HCT116 (cell line): ENCODE results near the gene CD248. TPM values are rescaled to one million over a fixed set of nuclear protein-coding genes. Genes with fewer than 3 reads are reported as not detected.

Experiments used
- ATAC-seq: fragments of 200-7000 bp; cut with Tn5 transposase; 2 replicates; pipeline ENCODE4 v1.9.1; 2020; ENCODE audit warnings: mild to moderate bottlenecking, moderate library complexity
- BruUV-seq: library from RNA; stranded (reverse); fragments of 400-500 nt; replicated peaks from 2 replicates; lab custom pipeline; 2021; lab: Mats Ljungman, UMichigan
- CTCF ChIA-PET: fragments of 300-600 bp; sonication (Branson Sonifier 250); formaldehyde crosslinking; loops from one replicate; lab custom pipeline; 2021; ENCODE audit warnings: antibody characterized with exemption; lab: Charles Lee
- POLR2A ChIA-PET: fragments of 300-600, 350-600 bp; sonication (Branson Sonifier 250); formaldehyde crosslinking; loops from one replicate; lab custom pipeline; 2021; ENCODE audit warnings: antibody characterized with exemption; lab: Charles Lee
- RAD21 ChIA-PET, 2 experiments: fragments of 300-600 bp; sonication (Branson Sonifier 250); formaldehyde crosslinking; loops; one replicate each; lab custom pipeline; 2023; ENCODE audit warnings: low total read pairs in 2 of 2; ENCODE audit not compliant: uncharacterized antibody in 2 of 2, unreplicated experiment in 2 of 2, low non-redundant PET in 1 of 2; lab: Charles Lee
- DNase-seq: peaks from one replicate; pipeline ENCODE4 v3.0.0-alpha.2; 2010; ENCODE audit warnings: low read depth, low spot score
- H2AFZ ChIP-seq: fragments of 200-600 bp; shearing (Covaris generic), sonication (generic); 2 replicates; pipeline ENCODE4 v1.6.1; 2017; ENCODE audit warnings: low read depth, mixed run types, mixed read lengths, antibody characterized with exemption, low read length; ENCODE audit not compliant: poor library complexity, severe bottlenecking
- H3K27ac ChIP-seq: 2 replicates; pipeline ENCODE4 v1.5.1; 2012; ENCODE audit warnings: low read depth, low read length
- H3K27me3 ChIP-seq: fragments of 200-600 bp; sonication (generic); 2 replicates; pipeline ENCODE4 v1.6.1; 2016; ENCODE audit warnings: mixed run types, low read length, mixed read lengths; ENCODE audit not compliant: insufficient read depth
- H3K36me3 ChIP-seq, 2 experiments: fragments of 200-500 bp in 1 of 2; fragments of 200-600 bp in 1 of 2; sonication (Bioruptor generic) in 1 of 2; sonication (generic) in 1 of 2; 2 replicates each; pipeline versions ENCODE4 v1.5.1 to v1.6.1; 2014 to 2016; ENCODE audit warnings: low read length in 2 of 2, inconsistent platforms in 1 of 2, mixed read lengths in 1 of 2, mixed run types in 1 of 2; ENCODE audit not compliant: insufficient read depth in 2 of 2, control insufficient read depth in 1 of 2
- H3K4me1 ChIP-seq, 2 experiments: fragments of 200-600 bp in 1 of 2; sonication (generic) in 1 of 2; 2 replicates each; pipeline versions ENCODE4 v1.5.1 to v1.6.1; 2012 to 2017; ENCODE audit warnings: low read length in 2 of 2, inconsistent platforms in 1 of 2, mild to moderate bottlenecking in 1 of 2, mixed read lengths in 1 of 2, mixed run types in 1 of 2, moderate library complexity in 1 of 2; ENCODE audit not compliant: insufficient read depth in 2 of 2, control insufficient read depth in 1 of 2
- H3K4me2 ChIP-seq: fragments of 200-600 bp; sonication (generic); 2 replicates; pipeline ENCODE4 v1.6.1; 2017; ENCODE audit warnings: mixed run types, low read length, mixed read lengths
- H3K4me3 ChIP-seq, 2 experiments: fragments of 200-600 bp in 1 of 2; sonication (generic) in 1 of 2; replicated peaks in 1 of 2; 2 replicates each; pipeline ENCODE4 v1.5.1; 2011 to 2016; ENCODE audit warnings: low read length in 2 of 2, control low read depth in 1 of 2, low read depth in 1 of 2, mild to moderate bottlenecking in 1 of 2, mixed read lengths in 1 of 2, mixed run types in 1 of 2
- H3K79me2 ChIP-seq: fragments of 200-600 bp; sonication (generic); 2 replicates; pipeline ENCODE4 v1.6.1; 2017; ENCODE audit warnings: mild to moderate bottlenecking, mixed run types, low read length, moderate library complexity, mixed read lengths; ENCODE audit not compliant: insufficient read depth
- H3K9ac ChIP-seq: fragments of 200-600 bp; sonication (generic); 2 replicates; pipeline ENCODE4 v1.6.1; 2016; ENCODE audit warnings: low read length, mixed read lengths
- H3K9me2 ChIP-seq: fragments of 200-600 bp; sonication (generic), shearing (Covaris generic); 2 replicates; pipeline ENCODE4 v1.6.1; 2017; ENCODE audit warnings: mixed run types, mild to moderate bottlenecking, moderate library complexity; ENCODE audit not compliant: insufficient read depth
- H3K9me3 ChIP-seq, 2 experiments: fragments of 200-500 bp in 1 of 2; fragments of 200-600 bp in 1 of 2; sonication (Bioruptor generic) in 1 of 2; sonication (generic) in 1 of 2; 2 replicates each; pipeline ENCODE4 v1.6.1; 2014 to 2017; ENCODE audit warnings: low read length in 2 of 2, mixed read lengths in 2 of 2, inconsistent platforms in 1 of 2, low read depth in 1 of 2, mild to moderate bottlenecking in 1 of 2, mixed run types in 1 of 2, moderate library complexity in 1 of 2; ENCODE audit not compliant: control insufficient read depth in 1 of 2, insufficient read depth in 1 of 2
- H4K20me1 ChIP-seq: fragments of 200-600 bp; sonication (generic), shearing (Covaris generic); 2 replicates; pipeline ENCODE4 v1.6.1; 2017; ENCODE audit warnings: mixed run types, mild to moderate bottlenecking, moderate library complexity; ENCODE audit not compliant: insufficient read depth
- CTCF ChIP-seq, 3 experiments: fragments of 200-600 bp in 1 of 3; sonication (generic) in 1 of 3; IDR thresholded peaks in 2 of 3; conservative IDR thresholded peaks in 1 of 3; 2 replicates each; pipeline ENCODE4 v1.5.1; 2012 to 2017; ENCODE audit warnings: low read depth in 2 of 3, low read length in 2 of 3, antibody characterized with exemption in 1 of 3, borderline replicate concordance in 1 of 3, control low read depth in 1 of 3, mild to moderate bottlenecking in 1 of 3, mixed read lengths in 1 of 3, mixed run types in 1 of 3, moderate library complexity in 1 of 3; ENCODE audit not compliant: insufficient read depth in 1 of 3
- ELF1 ChIP-seq: IDR thresholded peaks from 2 replicates; pipeline ENCODE4 v1.6.1; 2012; ENCODE audit warnings: low read depth, borderline replicate concordance
- EZH2 ChIP-seq: fragments of 200-600 bp; sonication (generic); IDR thresholded peaks from 2 replicates; pipeline ENCODE4 v1.6.1; 2017; ENCODE audit warnings: antibody characterized with exemption, mixed run types
- FOSL1 ChIP-seq: IDR thresholded peaks from 2 replicates; pipeline ENCODE4 v1.6.1; 2012; ENCODE audit warnings: low read depth
- POLR2AphosphoS5 ChIP-seq: IDR thresholded peaks from 2 replicates; pipeline ENCODE4 v1.6.1; 2011; ENCODE audit warnings: mild to moderate bottlenecking, low read depth, low read length, moderate library complexity
- ZFX ChIP-seq: fragments of 450-650 bp; IDR thresholded peaks from 2 replicates; pipeline ENCODE4 v1.6.1; 2017
- ZNF274 ChIP-seq: fragments of 200-500 bp; sonication (Bioruptor generic); IDR thresholded peaks from 2 replicates; pipeline ENCODE4 v1.6.1; 2014; ENCODE audit warnings: mild to moderate bottlenecking, low read depth, low read length, inconsistent platforms
- intact Hi-C: fragments of 100-400 bp; cut with micrococcal nuclease; formaldehyde crosslinking; loops from 2 replicates; pipeline ENCODE4 v1.10.0; 2022
- total RNA-seq: library from RNA; stranded (reverse); gene quantifications from one replicate; pipeline ENCODE4 v1.2.1, GENCODE V29; 2021; ENCODE audit not compliant: unreplicated experiment

CD248 gene
- total RNA-seq, 1 experiment from 2014 or later = 0.32 TPM

DNA sequence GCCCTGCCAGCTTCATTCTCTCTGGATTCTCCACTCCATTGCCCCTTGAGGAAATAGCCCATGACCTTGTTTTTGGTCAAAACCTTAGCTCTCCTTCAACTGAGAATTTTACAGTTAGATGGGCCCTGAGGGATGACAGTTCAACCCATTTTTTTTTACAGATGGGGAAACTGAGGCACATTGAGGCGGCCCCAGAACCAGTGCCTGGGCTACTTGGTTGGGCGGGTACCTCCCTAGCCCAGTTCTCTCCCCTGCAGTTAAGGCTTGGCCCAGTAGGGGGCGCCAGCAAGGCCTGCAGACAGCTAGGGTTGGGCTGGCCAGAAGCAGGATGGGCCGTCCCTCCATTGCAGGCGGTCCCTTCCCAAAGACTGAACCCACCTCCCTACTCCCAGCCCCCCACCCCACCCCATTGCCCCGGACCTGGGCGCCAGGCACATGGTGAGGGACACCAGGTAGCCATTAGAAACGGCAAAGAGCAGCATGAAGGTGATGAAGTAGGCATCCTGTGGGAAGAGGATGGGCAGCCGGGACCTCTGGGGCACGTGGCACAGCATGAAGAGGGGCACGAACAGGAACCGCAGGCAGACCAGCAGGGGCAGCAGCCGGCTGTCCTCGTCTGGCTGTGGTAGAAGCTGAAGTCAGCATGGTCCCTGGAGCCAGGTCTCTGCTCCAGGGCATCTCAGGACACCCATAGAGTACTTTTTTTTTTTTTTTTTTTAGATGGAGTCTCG, 47.1 kb upstream of the CD248 start:
- H3K9me2 ChIP-seq = no peaks in the 10 kb centered on the region
- no peaks in the 10 kb centered on the region for H3K27me3 ChIP-seq
- no peak overlapping the region for H3K4me3 ChIP-seq
- DNase-seq (no peak), ATAC-seq (peak; percentile 75)
- peaks cover 30 to 45% of the 10 kb centered on the region in 2 experiments for H3K36me3 ChIP-seq
- ChIA-PET CTCF (interaction anchor here (0.6 to 2.8 kb wide), 8 partner anchors 8 to 315 kb away, joined by 3 to 23 read pairs (median 6); partner anchors contain the start of gene SLC29A2), POLR2A (no interaction called here), RAD21 (no interaction called here)
- H3K79me2 ChIP-seq = peaks cover 16% of the 10 kb centered on the region
- no peak overlapping the region for H3K4me2 ChIP-seq
- peaks cover 0 to 7% of the 10 kb centered on the region in 2 experiments; a peak in 1 of 4 replicates for H3K4me1 ChIP-seq
- no peak overlapping the region for H3K27ac ChIP-seq
- intact Hi-C loops = no loop called here
- no peaks in the 10 kb centered on the region for H4K20me1 ChIP-seq
- H3K9ac ChIP-seq = no peak overlapping the region
- no TSS peak for BruUV-seq
- no peak overlapping the region for H2AFZ ChIP-seq
- no peaks in the 10 kb centered on the region for H3K9me3 ChIP-seq
- TF ChIP-seq ELF1 (no peak), POLR2AphosphoS5 (no peak; the same call in 1 of the 2 replicates), EZH2 (no peak), CTCF (IDR thresholded peaks at IDR 0.05 in 2 of 3, conservative IDR thresholded peaks at IDR 0.05 in 1 of 3; ENCODE audit: borderline replicate concordance in 1 of 3, insufficient read depth in 1 of 3, low read depth in 2 of 3, low read length in 2 of 3) (peak in 2 of 3 experiments; percentile 91 to 95; a peak in 5 of 6 replicates), ZFX (no peak), ZNF274 (no peak), FOSL1 (no peak)
